H1 (cell line): Measurements from ENCODE around the gene ACP3. TPM values are rescaled to one million over a fixed set of nuclear protein-coding genes. Genes with fewer than 3 reads are reported as not detected.

Experiments used
- ATF2 ChIP-seq: IDR thresholded peaks from 2 replicates; pipeline ENCODE4 v1.6.1; 2012; ENCODE audit warnings: low read length, inconsistent platforms
- CEBPB ChIP-seq: IDR thresholded peaks from 2 replicates; pipeline ENCODE4 v1.6.1; 2012; ENCODE audit warnings: low read depth, low read length
- CHD1 ChIP-seq: IDR thresholded peaks from 2 replicates; pipeline ENCODE4 v1.6.1; 2012; ENCODE audit warnings: low read depth, low read length, improper control_type of control experiment
- CHD2 ChIP-seq: IDR thresholded peaks from 2 replicates; pipeline ENCODE4 v1.6.1; 2012; ENCODE audit warnings: low read length, improper control_type of control experiment
- CTBP2 ChIP-seq: IDR thresholded peaks from 2 replicates; pipeline ENCODE4 v1.7.0; 2011; ENCODE audit warnings: borderline replicate concordance, mild to moderate bottlenecking, moderate library complexity, mixed read lengths, low read length; ENCODE audit not compliant: insufficient read depth, insufficient read length
- EGR1 ChIP-seq: IDR thresholded peaks from 2 replicates; pipeline ENCODE4 v1.6.1; 2011; ENCODE audit warnings: low read depth, low read length, borderline replicate concordance
- FOSL1 ChIP-seq: IDR thresholded peaks from 2 replicates; pipeline ENCODE4 v1.6.1; 2011; ENCODE audit warnings: mild to moderate bottlenecking, low read depth, low read length, moderate library complexity; ENCODE audit not compliant: insufficient read depth
- HDAC2 ChIP-seq, 2 experiments: fragments of 300-600 bp in 1 of 2; sonication (generic) in 1 of 2; IDR thresholded peaks; 2 replicates each; pipeline ENCODE4 v1.6.1; 2011 to 2012; ENCODE audit warnings: low read depth in 2 of 2, low read length in 2 of 2, mild to moderate bottlenecking in 2 of 2, moderate library complexity in 2 of 2, borderline replicate concordance in 1 of 2, inconsistent platforms in 1 of 2
- JUN ChIP-seq: IDR thresholded peaks from 2 replicates; pipeline ENCODE4 v1.6.1; 2011; ENCODE audit warnings: low read depth, mild to moderate bottlenecking, improper control_type of control experiment, low read length
- JUND ChIP-seq: IDR thresholded peaks from 2 replicates; pipeline ENCODE4 v1.6.1; 2011; ENCODE audit warnings: mild to moderate bottlenecking, improper control_type of control experiment, low read length
- KDM1A ChIP-seq: fragments of 200-600, 300-600 bp; sonication (generic); IDR thresholded peaks from 2 replicates; pipeline ENCODE4 v1.7.1; 2016; ENCODE audit warnings: mild to moderate bottlenecking, low read length, borderline replicate concordance
- RNF2 ChIP-seq: fragments of 200-900, 300-1000 bp; sonication (generic); IDR thresholded peaks from 2 replicates; pipeline ENCODE4 v1.7.1; 2016; ENCODE audit warnings: borderline replicate concordance, low read depth, mild to moderate bottlenecking, antibody characterized with exemption, low read length; ENCODE audit not compliant: poor library complexity, severe bottlenecking; ENCODE audit errors: missing control alignments
- SAP30 ChIP-seq: fragments of 300-600 bp; sonication (generic); IDR thresholded peaks from 2 replicates; pipeline ENCODE4 v1.7.1; 2012; ENCODE audit warnings: low read length, moderate library complexity, mild to moderate bottlenecking, inconsistent platforms; ENCODE audit not compliant: insufficient read depth, insufficient replicate concordance
- TAF1 ChIP-seq: IDR thresholded peaks from 2 replicates; pipeline ENCODE4 v1.6.1; 2011; ENCODE audit warnings: mild to moderate bottlenecking, low read depth, low read length
- TAF7 ChIP-seq: optimal IDR thresholded peaks from 2 replicates; pipeline ENCODE3; 2011; ENCODE audit warnings: low read depth, mild to moderate bottlenecking, inconsistent platforms, low read length, moderate library complexity, borderline replicate concordance
- TCF12 ChIP-seq: IDR thresholded peaks from 2 replicates; pipeline ENCODE4 v1.6.1; 2011; ENCODE audit warnings: low read depth, mild to moderate bottlenecking, low read length
- YY1 ChIP-seq: IDR thresholded peaks from 2 replicates; pipeline ENCODE4 v1.6.1; 2011; ENCODE audit warnings: low read depth, mild to moderate bottlenecking, low read length
- ZNF274 ChIP-seq: IDR thresholded peaks from 2 replicates; pipeline ENCODE4 v1.7.0; 2012; ENCODE audit warnings: low read length, borderline replicate concordance; ENCODE audit errors: extremely low read depth
- polyA plus RNA-seq, 7 experiments: library from polyadenylated mRNA; depleted of rRNA in 3 of 7; stranded (reverse) in 5 of 7; unstranded in 2 of 7; fragments of >200 nt in 5 of 7; fragments of 200-250 nt in 2 of 7; gene quantifications; 1 replicate in 5 of 7; 2 replicates in 1 of 7; 4 replicates in 1 of 7; pipeline versions ENCODE4 v1.2.1 to v1.2.3, GENCODE V29; 2011 to 2013; ENCODE audit warnings: missing spikeins in 2 of 7, mixed read lengths in 2 of 7
- total RNA-seq: library from RNA; stranded (reverse); fragmentation: NEBNext Ultra II Directional; extraction: Animal tissue kit (Norgen Biotek cat#: 25700); gene quantifications from 2 replicates; pipeline ENCODE4 v1.2.1, GENCODE V29; 2021
- TF ChIP-seq, protein P1 (sequence below): IDR thresholded peaks from 2 replicates; pipeline ENCODE4 v1.6.1; 2012; ENCODE audit warnings: inconsistent platforms
- TF ChIP-seq, protein P2 (sequence below), 3 experiments: IDR thresholded peaks; 1 replicate in 2 of 3; 2 replicates in 1 of 3; pipeline versions ENCODE4 v1.5.1 to v1.6.1; 2011; ENCODE audit warnings: low read length in 3 of 3, mild to moderate bottlenecking in 3 of 3, inconsistent platforms in 2 of 3, low read depth in 1 of 3, moderate library complexity in 1 of 3; ENCODE audit not compliant: insufficient read depth in 1 of 3; ENCODE audit errors: control extremely low read depth in 1 of 3

The ACP3 gene
- total and polyA plus RNA-seq, 2 of the 8 experiments (the other 6 are each of a cell fraction or from before 2014, with no cell fraction given), result 1.2 to 1.4 TPM

GRCh38 chr3:132268956-132269355 lies 48.3 kb upstream of the ACP3 start (continued):
- TF ChIP-seq RNF2, result no peak
- no peak for TF ChIP-seq ATF2
- no peak for TF ChIP-seq CEBPB
- TF ChIP-seq HDAC2 (IDR thresholded peaks at IDR 0.05; ENCODE audit: borderline replicate concordance in 1 of 2, low read depth in 2 of 2, low read length in 2 of 2), result no peak
- peak; percentile 58; the same call in 1 of the 2 replicates for TF ChIP-seq KDM1A
- TF ChIP-seq CHD2, result no peak
- no peak for TF ChIP-seq SAP30
- TF ChIP-seq CHD1, result no peak
- TF ChIP-seq JUND, result no peak
- no peak for TF ChIP-seq TAF7
- TF ChIP-seq TAF1, result no peak
- no peak for TF ChIP-seq ZNF274
- no peak for TF ChIP-seq EGR1
- TF ChIP-seq, protein P1, sequence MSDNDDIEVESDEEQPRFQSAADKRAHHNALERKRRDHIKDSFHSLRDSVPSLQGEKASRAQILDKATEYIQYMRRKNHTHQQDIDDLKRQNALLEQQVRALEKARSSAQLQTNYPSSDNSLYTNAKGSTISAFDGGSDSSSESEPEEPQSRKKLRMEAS, result peak; percentile 76
- no peak for TF ChIP-seq TCF12
- 0 out of 2 replicates have a peak, but pooled peaks have one; percentile 33 for TF ChIP-seq YY1
- no peak for TF ChIP-seq JUN
- TF ChIP-seq CTBP2, result no peak
- TF ChIP-seq, protein P2, sequence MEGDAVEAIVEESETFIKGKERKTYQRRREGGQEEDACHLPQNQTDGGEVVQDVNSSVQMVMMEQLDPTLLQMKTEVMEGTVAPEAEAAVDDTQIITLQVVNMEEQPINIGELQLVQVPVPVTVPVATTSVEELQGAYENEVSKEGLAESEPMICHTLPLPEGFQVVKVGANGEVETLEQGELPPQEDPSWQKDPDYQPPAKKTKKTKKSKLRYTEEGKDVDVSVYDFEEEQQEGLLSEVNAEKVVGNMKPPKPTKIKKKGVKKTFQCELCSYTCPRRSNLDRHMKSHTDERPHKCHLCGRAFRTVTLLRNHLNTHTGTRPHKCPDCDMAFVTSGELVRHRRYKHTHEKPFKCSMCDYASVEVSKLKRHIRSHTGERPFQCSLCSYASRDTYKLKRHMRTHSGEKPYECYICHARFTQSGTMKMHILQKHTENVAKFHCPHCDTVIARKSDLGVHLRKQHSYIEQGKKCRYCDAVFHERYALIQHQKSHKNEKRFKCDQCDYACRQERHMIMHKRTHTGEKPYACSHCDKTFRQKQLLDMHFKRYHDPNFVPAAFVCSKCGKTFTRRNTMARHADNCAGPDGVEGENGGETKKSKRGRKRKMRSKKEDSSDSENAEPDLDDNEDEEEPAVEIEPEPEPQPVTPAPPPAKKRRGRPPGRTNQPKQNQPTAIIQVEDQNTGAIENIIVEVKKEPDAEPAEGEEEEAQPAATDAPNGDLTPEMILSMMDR (IDR thresholded peaks at IDR 0.05; ENCODE audit: control extremely low read depth in 1 of 3, insufficient read depth in 1 of 3, low read depth in 1 of 3, low read length in 3 of 3), result peak; percentile 34 to 68 (median 60)
- no peak for TF ChIP-seq FOSL1
